8988T (cell line): Measurements from ENCODE around the gene TTLL10.

ENCODE experiments used
- DNase-seq: peaks from one replicate; pipeline ENCODE4 v3.0.0; 2011

Gene TTLL10

GRCh38 chr1:1173793-1174415 lies at the start of gene TTLL10:
Gene TTLL10, plus strand, starts transcription at chr1:1173880. Its CDS starts 5,336 bp downstream, at chr1:1179216.
- no peak for DNase-seq

DNA sequence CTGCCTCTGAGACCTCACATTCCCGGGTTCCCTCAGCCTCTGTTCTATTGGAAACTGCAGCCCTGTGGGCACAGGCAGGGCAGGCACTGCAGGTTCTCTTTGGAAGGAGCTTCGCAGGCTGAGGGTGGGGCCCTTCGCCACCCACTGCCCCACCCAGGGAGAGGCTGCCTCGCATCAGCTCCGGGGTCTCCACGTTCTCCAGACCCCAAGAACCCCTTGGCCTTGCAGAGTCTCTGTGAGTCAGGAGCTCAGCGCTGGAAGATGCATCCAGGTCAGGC lies 49.2 kb upstream of the TTLL10 start:
- no peak for DNase-seq

DNA sequence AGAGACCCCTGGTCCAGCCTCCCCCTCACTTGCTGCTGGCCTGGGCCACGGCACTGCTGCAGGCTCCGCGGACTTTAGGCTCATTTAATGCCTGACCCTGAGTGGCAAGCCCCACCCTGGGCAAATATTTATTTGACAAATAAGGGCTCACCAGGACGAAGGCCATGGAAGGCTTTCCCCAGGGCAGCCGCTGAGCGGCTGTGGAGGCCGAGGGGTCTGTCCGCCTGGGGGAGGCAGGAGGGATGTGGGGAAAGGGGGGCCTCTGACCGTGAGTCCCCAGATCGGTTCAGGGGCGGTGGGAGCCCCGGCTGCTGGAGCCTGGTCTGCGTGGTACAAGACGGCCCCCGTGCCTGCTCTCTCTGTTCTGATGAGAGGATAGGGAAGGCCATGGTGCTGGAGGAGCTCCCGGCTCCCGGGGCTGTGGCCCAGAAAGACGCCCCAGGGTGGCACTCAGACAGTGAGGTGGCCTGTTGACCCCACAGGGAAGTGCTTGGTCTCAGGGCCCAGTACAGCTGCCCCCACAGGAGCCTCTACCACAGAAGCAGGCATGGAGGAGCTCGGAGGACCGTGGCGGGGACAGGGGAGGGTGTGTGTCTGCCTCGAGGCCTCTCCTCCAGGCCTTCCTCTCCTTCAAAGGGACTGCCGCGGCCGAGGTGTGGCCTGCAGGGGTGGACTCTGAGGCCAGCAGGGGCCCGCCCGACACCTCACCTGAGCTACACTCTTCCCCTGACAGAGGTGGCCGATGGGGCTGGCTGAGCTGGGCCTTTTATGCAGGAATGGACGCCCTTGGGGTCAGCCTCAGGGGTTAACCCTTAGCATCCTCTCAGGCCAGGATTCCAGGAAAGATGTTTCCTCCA lies 48.7 kb upstream of the TTLL10 start:
- no peak for DNase-seq

GRCh38 chr1:1125945-1126344 lies 47.7 kb upstream of the TTLL10 start:
- DNase-seq, result no peak

- no peak for DNase-seq
These were observed 45.9 kb upstream of the TTLL10 start for GRCh38 chr1:1127551-1128451.

- no peak for DNase-seq
These were observed 45.1 kb upstream of the TTLL10 start for GRCh38 chr1:1128454-1129139.

DNA sequence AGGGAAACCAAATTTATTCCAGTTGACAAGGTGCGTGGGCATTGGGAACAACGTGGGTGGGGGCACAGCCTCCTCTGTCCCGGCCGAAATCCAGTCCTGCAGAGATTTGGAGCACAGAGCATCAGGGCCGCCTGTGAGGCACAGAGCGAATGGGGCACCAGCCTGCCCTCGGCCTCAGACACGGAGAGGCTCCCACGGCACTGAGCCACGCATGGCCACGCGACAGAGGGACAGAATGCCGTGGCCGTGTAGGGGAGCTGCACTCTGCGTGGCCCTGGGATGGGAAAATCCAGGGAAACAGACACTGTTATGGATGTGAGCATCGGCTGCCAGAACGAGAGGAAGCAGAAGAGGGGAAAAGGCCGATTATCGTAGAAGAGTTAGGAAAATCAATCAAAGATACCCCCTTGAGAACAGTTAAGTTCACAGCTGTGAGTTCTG lies 44.3 kb upstream of the TTLL10 start:
- no peak for DNase-seq

- no peak for DNase-seq
These were observed 43.2 kb upstream of the TTLL10 start for GRCh38 chr1:1130206-1131120.

GRCh38 chr1:1132042-1132950 lies 41.4 kb upstream of the TTLL10 start:
- DNase-seq, result no peak

DNA sequence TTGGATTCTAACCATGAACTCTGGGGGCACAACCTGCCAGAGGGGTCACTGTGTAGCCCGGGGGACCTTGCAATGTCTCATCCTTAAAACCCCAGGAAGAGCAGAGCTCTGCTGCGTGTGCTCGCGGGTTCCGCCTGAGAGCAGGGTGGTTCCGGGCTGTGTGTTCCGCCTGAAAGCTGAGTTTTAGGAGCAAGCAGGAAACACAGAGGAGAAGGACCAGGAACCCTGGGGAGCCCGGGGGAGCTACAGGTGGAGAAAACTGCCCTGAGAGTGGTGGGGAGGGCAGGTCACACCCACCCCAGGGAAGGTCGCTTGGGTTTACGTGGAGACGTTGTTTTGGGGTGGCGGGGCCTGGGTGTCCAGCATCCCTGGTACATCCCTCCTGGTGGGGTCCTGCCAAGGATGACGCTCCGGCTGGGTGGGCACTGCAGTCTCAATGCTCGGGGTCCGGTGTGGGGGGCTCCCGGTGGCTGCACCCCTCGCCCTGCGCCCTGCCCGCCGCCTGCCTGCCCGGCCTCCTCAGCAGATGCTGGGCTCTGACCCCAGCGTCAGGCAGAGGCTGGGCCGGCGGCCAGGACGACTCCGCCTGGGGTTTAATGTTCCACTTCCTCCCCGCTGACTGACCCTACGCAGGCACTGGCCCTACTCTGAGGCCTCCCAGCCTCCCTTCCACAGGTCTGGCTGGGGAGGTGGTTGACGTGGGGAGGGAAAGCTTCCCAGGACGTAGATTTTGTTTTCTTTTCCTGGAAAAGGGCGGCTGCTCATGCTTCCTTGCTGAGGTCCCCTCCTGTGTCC lies 40.5 kb upstream of the TTLL10 start:
- no peak for DNase-seq

- no peak for DNase-seq
These were observed 39.2 kb upstream of the TTLL10 start for GRCh38 chr1:1134300-1134970.

DNA sequence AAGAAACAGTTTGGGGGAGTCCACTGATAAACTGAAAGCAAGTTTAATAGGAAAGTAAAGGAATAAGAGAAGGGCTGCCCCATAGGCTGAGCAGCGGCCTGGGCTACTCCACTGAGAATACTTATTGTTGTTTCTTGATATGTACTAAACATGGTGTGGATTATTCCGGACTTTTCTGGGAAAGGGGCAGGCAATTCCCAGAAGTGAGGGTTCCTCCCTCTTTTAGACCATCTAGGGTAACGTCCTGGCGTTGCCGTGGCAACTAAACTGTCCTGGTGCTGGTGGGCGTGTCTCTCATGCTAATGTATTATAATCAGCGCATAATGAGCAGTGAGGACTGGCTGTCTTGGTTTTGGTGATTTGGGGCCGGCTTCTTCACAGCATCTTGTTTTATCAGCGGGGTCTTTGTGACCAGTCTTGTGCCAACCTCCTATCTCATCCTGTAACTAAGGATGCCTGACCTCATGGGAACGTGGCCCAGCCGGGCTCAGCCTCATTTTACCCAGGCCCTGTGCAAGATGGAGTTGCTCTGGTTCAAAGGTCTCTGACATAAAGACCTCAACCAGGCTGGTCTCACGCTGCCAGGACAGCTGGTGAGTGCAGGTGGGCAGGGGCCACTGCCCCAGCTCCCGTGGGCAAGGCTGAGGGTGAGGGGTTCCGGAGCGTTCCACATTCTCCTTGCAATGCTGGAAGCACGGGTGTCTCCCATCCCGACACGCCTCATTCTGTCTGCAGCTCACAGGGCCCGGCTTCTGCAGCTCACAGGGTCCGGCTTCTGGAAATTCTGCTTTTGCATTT lies 38.1 kb upstream of the TTLL10 start:
- no peak for DNase-seq

DNA sequence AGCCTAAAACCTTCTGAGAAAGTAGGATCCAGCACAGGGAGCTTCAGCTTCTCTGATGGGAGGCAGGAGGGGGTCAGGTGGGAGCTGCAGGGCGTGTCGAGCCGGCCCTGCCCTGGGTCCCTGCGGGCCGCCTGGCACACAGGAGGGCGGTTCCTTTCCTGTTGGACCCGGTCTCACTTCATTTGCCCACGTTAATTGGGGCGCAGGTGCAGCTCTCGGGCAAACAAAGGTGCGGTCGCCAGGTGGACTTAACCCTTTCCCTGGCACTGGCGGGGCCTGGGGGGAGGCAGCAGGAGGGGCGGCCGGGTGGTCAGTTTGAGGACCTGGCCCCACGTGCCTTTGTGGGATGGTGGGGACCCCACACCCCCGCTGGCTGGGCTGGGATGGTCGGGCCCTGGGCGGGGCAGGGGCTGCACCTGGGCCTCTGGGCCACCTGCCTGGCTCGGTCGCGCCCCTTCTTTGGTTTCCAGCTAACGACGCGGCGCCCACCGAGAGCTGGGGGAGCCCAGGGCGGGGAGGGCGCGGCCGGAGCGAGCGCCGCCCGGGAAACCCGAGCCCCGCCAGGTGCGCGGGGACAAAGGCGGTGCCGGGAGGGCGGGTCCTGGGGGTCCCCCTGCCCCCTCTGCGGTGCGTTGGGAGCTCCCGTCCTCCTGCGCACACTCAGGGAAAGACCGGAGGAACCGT lies 37.0 kb upstream of the TTLL10 start:
- DNase-seq, result no peak

DNA sequence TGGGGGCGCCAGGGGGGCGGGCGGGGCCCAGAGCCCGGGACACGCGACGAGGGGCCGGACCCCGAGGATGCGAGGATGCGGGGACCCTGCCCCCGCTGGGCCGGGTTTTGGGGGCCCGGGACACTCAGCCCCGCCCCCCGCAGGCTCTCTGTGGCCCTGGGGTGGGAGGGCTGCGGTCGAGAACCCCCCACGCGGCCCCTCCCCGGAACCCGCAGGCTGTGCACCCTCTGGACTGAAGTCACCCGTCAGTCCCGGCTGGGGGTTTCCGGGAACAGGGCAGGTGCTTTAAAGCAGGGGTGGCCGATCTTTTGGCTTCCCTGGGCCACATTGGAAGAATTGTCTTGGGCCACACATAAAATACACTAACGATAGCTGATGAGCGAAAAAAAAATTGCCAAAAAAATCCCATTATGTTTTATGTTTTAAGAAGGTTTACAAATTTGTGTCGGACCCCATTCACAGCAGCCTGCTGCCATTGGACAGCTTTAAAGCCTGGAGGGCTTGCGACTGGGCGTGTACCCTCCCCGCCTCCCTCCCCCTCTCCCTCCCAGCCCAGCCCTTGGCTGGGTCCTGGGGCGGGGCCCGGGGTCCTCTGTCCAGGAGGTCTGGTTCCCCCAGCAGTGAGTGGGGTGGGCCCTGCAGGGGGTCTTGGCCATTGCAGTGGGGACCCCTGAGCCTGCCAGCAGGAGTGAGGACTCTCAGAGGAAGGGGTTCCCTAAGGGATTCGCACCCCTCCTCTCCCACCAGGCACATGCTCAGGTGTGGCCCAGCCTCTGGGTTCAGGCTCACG lies 36.2 kb upstream of the TTLL10 start:
- DNase-seq, result no peak

- no peak for DNase-seq
These were observed 33.0 kb upstream of the TTLL10 start for GRCh38 chr1:1140673-1141072.

DNA sequence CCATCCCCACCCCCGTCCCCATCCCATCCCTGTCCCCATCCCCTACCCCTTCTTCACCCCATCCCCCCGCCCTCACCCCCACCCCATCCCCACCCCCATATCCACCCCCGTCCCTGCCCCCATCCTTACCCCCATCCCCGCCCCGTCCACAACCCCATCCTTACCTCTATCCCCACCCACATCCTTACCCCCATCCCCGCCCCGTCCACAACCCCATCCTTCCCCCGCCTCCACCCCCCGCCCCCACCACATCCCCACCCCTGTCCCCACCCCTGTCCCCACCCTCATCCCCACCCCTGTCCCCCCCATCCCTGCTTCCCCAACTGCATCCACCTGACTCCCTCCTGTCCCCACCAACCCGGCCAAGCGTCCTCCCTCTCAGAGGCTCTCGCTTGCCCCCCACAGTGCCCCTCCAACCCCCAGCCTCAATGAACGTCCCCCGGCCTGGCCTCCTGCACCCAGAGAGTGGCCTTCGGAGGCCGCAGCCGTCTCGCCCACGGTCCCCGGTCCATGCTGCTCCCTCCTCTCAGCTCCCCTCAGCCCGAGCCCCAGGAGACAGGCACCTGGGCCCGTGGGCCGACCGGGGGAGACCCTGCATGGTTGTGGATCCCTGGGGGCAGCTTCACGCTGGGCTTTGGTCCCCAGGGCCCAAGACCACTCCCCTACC lies 32.3 kb upstream of the TTLL10 start:
- DNase-seq, result no peak

GRCh38 chr1:1141911-1142250 lies 31.8 kb upstream of the TTLL10 start:
- DNase-seq, result no peak
